ENCODE measurements around the gene CNOT11.

CNOT11 gene

GRCh38 chr2:101303688-101304087 lies 51.0 kb downstream of the CNOT11 start:
- Histone ChIP-seq H3K4me3 (ENCODE audit: low read depth, low read length) (no peak overlapping the region), H3K36me3 (replicated peaks) (no peaks in the 10 kb centered on the region), H3K27me3 (replicated peaks) (no peaks in the 10 kb centered on the region), H3K27ac (no peak overlapping the region)
- no peak for DNase-seq
- TF ChIP-seq CTCF (IDR thresholded peaks at IDR 0.05; ENCODE audit: low read depth, low read length, missing control alignments), result no peak
- in situ Hi-C loops (cut with HindIII; ENCODE audit: low pct_ligation_motif_present, low sequenced_read_pairs), result no loop called here

DNA sequence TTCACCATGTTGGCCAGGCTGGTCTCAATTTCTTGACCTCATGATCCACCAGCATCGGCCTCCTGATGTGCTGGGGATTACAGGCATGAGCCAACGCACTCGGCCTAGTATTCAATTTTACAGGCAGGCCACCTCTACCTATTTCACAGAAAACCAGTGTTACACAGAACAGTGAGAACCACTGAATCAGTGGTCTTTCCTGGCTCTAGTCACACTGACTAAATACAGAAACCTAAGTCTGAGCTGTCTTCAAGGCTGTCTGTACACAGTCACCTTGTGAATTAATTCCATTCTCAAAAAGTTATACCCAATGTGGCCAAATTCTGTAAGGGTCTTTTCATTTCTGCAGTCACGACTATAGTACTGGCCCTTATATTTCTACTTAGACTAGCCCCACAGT lies 52.3 kb downstream of the CNOT11 start:
- Histone ChIP-seq H3K27ac (no peak overlapping the region), H3K36me3 (replicated peaks) (no peaks in the 10 kb centered on the region), H3K27me3 (replicated peaks) (no peaks in the 10 kb centered on the region), H3K4me3 (ENCODE audit: low read depth, low read length) (no peak overlapping the region)
- no peak for TF ChIP-seq CTCF (IDR thresholded peaks at IDR 0.05; ENCODE audit: low read depth, low read length, missing control alignments)
- DNase-seq, result no peak
- in situ Hi-C loops (cut with HindIII; ENCODE audit: low pct_ligation_motif_present, low sequenced_read_pairs), result no loop called here

- no peak for TF ChIP-seq CTCF (IDR thresholded peaks at IDR 0.05; ENCODE audit: low read depth, low read length, missing control alignments)
- Histone ChIP-seq H3K4me3 (ENCODE audit: low read depth, low read length) (no peak overlapping the region), H3K36me3 (replicated peaks) (no peaks in the 10 kb centered on the region), H3K27ac (peak overlapping the region; percentile 29), H3K27me3 (replicated peaks) (no peaks in the 10 kb centered on the region)
- peak; percentile 65 for DNase-seq
- in situ Hi-C loops (cut with HindIII; ENCODE audit: low pct_ligation_motif_present, low sequenced_read_pairs), result no loop called here
These were observed 52.9 kb downstream of the CNOT11 start for GRCh38 chr2:101305492-101306078.

DNA sequence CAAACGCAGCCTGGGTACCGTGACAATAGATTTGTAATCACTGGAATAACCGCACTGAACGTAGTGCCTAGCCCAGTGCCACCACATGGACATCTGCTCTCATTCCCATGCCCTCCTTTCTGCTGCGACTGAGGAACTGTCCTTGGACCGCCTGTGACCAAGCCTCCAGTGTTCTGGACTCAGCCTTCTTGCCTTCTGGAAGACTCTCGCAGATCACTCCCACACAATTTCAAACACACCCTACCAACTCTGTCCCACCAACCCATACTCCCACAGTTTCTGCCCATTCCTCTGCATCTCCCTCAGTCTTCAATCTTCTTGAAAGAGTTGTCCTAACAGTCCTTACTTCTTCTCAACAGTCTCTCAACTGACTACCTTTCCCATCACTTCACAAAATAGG lies 53.7 kb downstream of the CNOT11 start:
- DNase-seq, result no peak
- in situ Hi-C loops (cut with HindIII; ENCODE audit: low pct_ligation_motif_present, low sequenced_read_pairs), result no loop called here

GRCh38 chr2:101307503-101307902 lies 54.8 kb downstream of the CNOT11 start:
- DNase-seq, result no peak
- TF ChIP-seq CTCF (IDR thresholded peaks at IDR 0.05; ENCODE audit: low read depth, low read length, missing control alignments), result no peak
- no peak overlapping the region for H3K27ac ChIP-seq
- peak overlapping the region; percentile 73 for H3K4me3 ChIP-seq (ENCODE audit: low read depth, low read length)
- in situ Hi-C loops (cut with HindIII; ENCODE audit: low pct_ligation_motif_present, low sequenced_read_pairs), result no loop called here
- no peaks in the 10 kb centered on the region for H3K36me3 ChIP-seq (replicated peaks)
- no peaks in the 10 kb centered on the region for H3K27me3 ChIP-seq (replicated peaks)

More for the DNA sequence above, 53.7 kb downstream of the CNOT11 start:
- H3K36me3 ChIP-seq (replicated peaks), result no peaks in the 10 kb centered on the region
- TF ChIP-seq CTCF (IDR thresholded peaks at IDR 0.05; ENCODE audit: low read depth, low read length, missing control alignments), result no peak
- peak overlapping the region; percentile 40 for H3K27ac ChIP-seq
- H3K27me3 ChIP-seq (replicated peaks), result no peaks in the 10 kb centered on the region
- peak overlapping the region; percentile 73 for H3K4me3 ChIP-seq (ENCODE audit: low read depth, low read length)

DNA sequence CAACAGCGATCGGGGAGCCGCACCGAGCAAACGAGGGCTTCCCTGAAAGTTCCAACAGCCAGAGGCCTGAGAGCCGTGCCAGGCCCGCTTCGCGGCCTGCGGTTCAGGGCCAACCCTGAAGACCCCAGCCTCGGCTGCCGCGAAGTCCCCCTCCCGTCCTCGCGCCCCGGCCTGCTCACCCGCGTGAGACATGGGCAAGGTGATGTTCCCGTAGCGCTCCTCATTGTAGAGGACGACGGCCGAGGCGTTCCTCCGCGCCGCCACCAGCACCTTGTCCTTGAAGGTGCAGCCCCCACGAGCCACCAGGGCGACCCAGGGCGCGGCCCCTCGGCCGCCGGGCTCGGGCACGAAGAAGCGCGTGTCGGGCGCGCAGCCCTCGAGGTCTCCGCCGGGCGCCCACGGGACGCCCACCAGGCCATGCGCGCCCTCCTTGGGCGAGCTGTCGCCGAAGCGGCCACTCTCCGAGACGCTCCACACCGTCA lies 55.3 kb downstream of the CNOT11 start:
- no peak for DNase-seq
- in situ Hi-C loops (cut with HindIII; ENCODE audit: low pct_ligation_motif_present, low sequenced_read_pairs), result no loop called here
- no peak for TF ChIP-seq CTCF (IDR thresholded peaks at IDR 0.05; ENCODE audit: low read depth, low read length, missing control alignments)
- Histone ChIP-seq H3K27ac (peak overlapping the region; percentile 69), H3K36me3 (replicated peaks) (no peaks in the 10 kb centered on the region), H3K4me3 (ENCODE audit: low read depth, low read length) (peak overlapping the region; percentile 73), H3K27me3 (replicated peaks) (no peaks in the 10 kb centered on the region)

Data from brain microvascular endothelial cell (primary cell).